ENCODE results near the gene LYZL6.
"Not testable (repeated sequence)": the region's sequence is repeated elsewhere in the genome, so short reads cannot be mapped to it uniquely, and the experiment has no call there.

- not testable (repeated sequence) for TF ChIP-seq TCF7L2 (IDR thresholded peaks at IDR 0.05; ENCODE audit: borderline replicate concordance, extremely low read depth, insufficient read depth, insufficient read length); CEBPB (IDR thresholded peaks at IDR 0.05; ENCODE audit: low read depth); EZH2 (IDR thresholded peaks at IDR 0.05); POLR2A (IDR thresholded peaks at IDR 0.05; ENCODE audit: borderline replicate concordance, extremely low read depth, insufficient read depth, insufficient read length); SIN3A (IDR thresholded peaks at IDR 0.05; ENCODE audit: low read depth)
- TF ChIP-seq, protein P1, sequence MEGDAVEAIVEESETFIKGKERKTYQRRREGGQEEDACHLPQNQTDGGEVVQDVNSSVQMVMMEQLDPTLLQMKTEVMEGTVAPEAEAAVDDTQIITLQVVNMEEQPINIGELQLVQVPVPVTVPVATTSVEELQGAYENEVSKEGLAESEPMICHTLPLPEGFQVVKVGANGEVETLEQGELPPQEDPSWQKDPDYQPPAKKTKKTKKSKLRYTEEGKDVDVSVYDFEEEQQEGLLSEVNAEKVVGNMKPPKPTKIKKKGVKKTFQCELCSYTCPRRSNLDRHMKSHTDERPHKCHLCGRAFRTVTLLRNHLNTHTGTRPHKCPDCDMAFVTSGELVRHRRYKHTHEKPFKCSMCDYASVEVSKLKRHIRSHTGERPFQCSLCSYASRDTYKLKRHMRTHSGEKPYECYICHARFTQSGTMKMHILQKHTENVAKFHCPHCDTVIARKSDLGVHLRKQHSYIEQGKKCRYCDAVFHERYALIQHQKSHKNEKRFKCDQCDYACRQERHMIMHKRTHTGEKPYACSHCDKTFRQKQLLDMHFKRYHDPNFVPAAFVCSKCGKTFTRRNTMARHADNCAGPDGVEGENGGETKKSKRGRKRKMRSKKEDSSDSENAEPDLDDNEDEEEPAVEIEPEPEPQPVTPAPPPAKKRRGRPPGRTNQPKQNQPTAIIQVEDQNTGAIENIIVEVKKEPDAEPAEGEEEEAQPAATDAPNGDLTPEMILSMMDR (IDR thresholded peaks at IDR 0.05 in 2 of 3, conservative IDR thresholded peaks at IDR 0.05 in 1 of 3; ENCODE audit: borderline replicate concordance in 1 of 3, insufficient read depth in 1 of 3, low read depth in 2 of 3, low read length in 2 of 3) = not testable (repeated sequence)
Observed at GRCh38 chr17:35938492-35938891, 5.0 kb downstream of the LYZL6 start.
